ENCODE measurements around the gene DPY19L3.
"Not testable (repeated sequence)": the region's sequence is repeated elsewhere in the genome, so short reads cannot be mapped to it uniquely, and the experiment has no call there.

Gene DPY19L3

GRCh38 chr19:32447534-32447933, 42.0 kb downstream of the DPY19L3 start:
- DNase-seq: not testable (repeated sequence)

- no peak for DNase-seq
These were observed 42.5 kb downstream of the DPY19L3 start for GRCh38 chr19:32448026-32448425.

GRCh38 chr19:32450217-32450616, 44.6 kb downstream of the DPY19L3 start:
- no peak for DNase-seq

GRCh38 chr19:32453736-32454135, 48.2 kb downstream of the DPY19L3 start:
- no peak for DNase-seq

- no peak for DNase-seq
These were observed 50.8 kb downstream of the DPY19L3 start for GRCh38 chr19:32456406-32456805.

GRCh38 chr19:32457571-32458158, 52.1 kb downstream of the DPY19L3 start:
- no peak for DNase-seq

GRCh38 chr19:32458500-32459123, 53.0 kb downstream of the DPY19L3 start:
- DNase-seq: no peak

GRCh38 chr19:32459204-32459865, 53.8 kb downstream of the DPY19L3 start:
- DNase-seq: no peak

- no peak for DNase-seq
These were observed 54.9 kb downstream of the DPY19L3 start for GRCh38 chr19:32460476-32460875.

GRCh38 chr19:32464279-32464678, 58.7 kb downstream of the DPY19L3 start:
- DNase-seq: no peak

- DNase-seq: no peak
These were observed 59.6 kb downstream of the DPY19L3 start for GRCh38 chr19:32465176-32465575.

GRCh38 chr19:32469795-32470194, 64.2 kb downstream of the DPY19L3 start:
- no peak for DNase-seq

GRCh38 chr19:32471095-32471494, 65.5 kb downstream of the DPY19L3 start:
- no peak for DNase-seq

- DNase-seq: no peak
These were observed 66.2 kb downstream of the DPY19L3 start for GRCh38 chr19:32471811-32472210.

- DNase-seq: no peak
These were observed 69.8 kb downstream of the DPY19L3 start for GRCh38 chr19:32475141-32476031.

- no peak for DNase-seq
These were observed 70.4 kb downstream of the DPY19L3 start for GRCh38 chr19:32476032-32476350.

GRCh38 chr19:32480321-32480720, 74.8 kb downstream of the DPY19L3 start:
- no peak for DNase-seq

- DNase-seq: no peak
These were observed 78.0 kb downstream of the DPY19L3 start for GRCh38 chr19:32483574-32483973.

- DNase-seq: no peak
These were observed 84.4 kb downstream of the DPY19L3 start for GRCh38 chr19:32489971-32490370.

GRCh38 chr19:32497391-32497790, 91.8 kb downstream of the DPY19L3 start:
- no peak for DNase-seq

GRCh38 chr19:32498648-32499200, 93.2 kb downstream of the DPY19L3 start:
- DNase-seq: no peak

- not testable (repeated sequence) for DNase-seq
These were observed 106.9 kb downstream of the DPY19L3 start for GRCh38 chr19:32512498-32512897.

GRCh38 chr19:32519023-32519422, 113.5 kb downstream of the DPY19L3 start:
- DNase-seq: no peak
